NB4 (cell line): ENCODE data around the gene KCNA5.

Experiments
- DNase-seq: peaks from one replicate; pipeline ENCODE4 v3.0.0; 2010; ENCODE audit warnings: low read depth
- H3K4me3 ChIP-seq: one replicate; pipeline ENCODE4 v1.5.1; 2011; ENCODE audit warnings: mild to moderate bottlenecking, low read depth, low read length, moderate library complexity
- MYC ChIP-seq: IDR thresholded peaks from 2 replicates; pipeline ENCODE4 v1.6.1; 2011; ENCODE audit warnings: low read depth, low read length
- POLR2A ChIP-seq: IDR thresholded peaks from 2 replicates; pipeline ENCODE4 v1.6.1; 2011; ENCODE audit warnings: mild to moderate bottlenecking; ENCODE audit not compliant: insufficient read length; ENCODE audit errors: extremely low read depth
- TF ChIP-seq, protein P1 (sequence below): IDR thresholded peaks from 2 replicates; pipeline ENCODE4 v1.6.1; 2011; ENCODE audit warnings: low read depth, low read length
- TF ChIP-seq, protein P2 (sequence below): IDR thresholded peaks from one replicate; pipeline ENCODE4 v1.5.1; 2012; ENCODE audit warnings: low read depth, low read length

Gene KCNA5

DNA sequence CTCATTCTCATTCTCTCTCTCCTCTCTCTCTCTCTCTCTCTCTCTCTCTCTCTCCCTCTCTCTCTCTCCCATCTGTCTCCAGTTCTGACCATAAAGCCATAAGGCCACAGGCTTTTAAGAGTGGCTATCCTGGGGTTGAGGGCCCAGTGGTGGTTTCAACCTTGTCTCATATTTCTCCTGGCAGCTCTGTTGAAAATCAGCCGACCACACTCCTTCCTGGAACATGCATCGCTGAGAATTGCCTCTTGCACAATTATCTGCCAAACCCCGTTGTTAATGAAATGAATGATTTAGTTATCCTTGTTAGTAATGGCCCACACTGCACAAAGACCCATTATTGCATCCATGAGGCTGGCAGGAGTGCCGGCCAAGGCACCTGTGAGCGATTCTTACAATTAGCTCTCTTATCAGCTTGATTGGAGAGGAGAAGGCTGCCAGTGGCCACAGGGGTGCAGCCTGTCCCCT, 30.4 kb upstream of the KCNA5 start:
- no peak overlapping the region for H3K4me3 ChIP-seq
- TF ChIP-seq POLR2A (no peak), MYC (no peak)
- TF ChIP-seq, protein P1, sequence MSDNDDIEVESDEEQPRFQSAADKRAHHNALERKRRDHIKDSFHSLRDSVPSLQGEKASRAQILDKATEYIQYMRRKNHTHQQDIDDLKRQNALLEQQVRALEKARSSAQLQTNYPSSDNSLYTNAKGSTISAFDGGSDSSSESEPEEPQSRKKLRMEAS = no peak
- TF ChIP-seq, protein P2, sequence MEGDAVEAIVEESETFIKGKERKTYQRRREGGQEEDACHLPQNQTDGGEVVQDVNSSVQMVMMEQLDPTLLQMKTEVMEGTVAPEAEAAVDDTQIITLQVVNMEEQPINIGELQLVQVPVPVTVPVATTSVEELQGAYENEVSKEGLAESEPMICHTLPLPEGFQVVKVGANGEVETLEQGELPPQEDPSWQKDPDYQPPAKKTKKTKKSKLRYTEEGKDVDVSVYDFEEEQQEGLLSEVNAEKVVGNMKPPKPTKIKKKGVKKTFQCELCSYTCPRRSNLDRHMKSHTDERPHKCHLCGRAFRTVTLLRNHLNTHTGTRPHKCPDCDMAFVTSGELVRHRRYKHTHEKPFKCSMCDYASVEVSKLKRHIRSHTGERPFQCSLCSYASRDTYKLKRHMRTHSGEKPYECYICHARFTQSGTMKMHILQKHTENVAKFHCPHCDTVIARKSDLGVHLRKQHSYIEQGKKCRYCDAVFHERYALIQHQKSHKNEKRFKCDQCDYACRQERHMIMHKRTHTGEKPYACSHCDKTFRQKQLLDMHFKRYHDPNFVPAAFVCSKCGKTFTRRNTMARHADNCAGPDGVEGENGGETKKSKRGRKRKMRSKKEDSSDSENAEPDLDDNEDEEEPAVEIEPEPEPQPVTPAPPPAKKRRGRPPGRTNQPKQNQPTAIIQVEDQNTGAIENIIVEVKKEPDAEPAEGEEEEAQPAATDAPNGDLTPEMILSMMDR = no peak
- DNase-seq = no peak

DNA sequence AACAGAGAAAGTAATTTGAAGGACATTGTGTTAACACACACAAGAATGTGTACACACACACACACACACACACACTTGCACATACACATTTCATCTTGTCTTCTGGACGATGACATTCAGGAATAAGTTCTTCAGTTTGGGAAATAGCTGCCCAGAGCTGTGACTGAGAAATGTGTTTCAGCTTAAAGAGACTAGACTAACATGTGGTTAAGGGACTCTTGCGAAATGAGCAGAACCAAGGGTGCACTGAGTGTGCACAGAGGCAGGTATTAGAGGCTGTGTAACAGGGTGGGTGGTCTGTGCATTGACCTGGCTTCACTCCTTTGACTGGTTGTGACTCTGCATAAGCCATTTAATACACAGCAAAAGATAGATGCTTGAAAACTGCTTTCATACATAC, 29.4 kb upstream of the KCNA5 start:
- no peak overlapping the region for H3K4me3 ChIP-seq
- TF ChIP-seq MYC (no peak), POLR2A (no peak)
- TF ChIP-seq, protein P1 = no peak
- TF ChIP-seq, protein P2 = no peak
- peak; percentile 12 for DNase-seq

DNA sequence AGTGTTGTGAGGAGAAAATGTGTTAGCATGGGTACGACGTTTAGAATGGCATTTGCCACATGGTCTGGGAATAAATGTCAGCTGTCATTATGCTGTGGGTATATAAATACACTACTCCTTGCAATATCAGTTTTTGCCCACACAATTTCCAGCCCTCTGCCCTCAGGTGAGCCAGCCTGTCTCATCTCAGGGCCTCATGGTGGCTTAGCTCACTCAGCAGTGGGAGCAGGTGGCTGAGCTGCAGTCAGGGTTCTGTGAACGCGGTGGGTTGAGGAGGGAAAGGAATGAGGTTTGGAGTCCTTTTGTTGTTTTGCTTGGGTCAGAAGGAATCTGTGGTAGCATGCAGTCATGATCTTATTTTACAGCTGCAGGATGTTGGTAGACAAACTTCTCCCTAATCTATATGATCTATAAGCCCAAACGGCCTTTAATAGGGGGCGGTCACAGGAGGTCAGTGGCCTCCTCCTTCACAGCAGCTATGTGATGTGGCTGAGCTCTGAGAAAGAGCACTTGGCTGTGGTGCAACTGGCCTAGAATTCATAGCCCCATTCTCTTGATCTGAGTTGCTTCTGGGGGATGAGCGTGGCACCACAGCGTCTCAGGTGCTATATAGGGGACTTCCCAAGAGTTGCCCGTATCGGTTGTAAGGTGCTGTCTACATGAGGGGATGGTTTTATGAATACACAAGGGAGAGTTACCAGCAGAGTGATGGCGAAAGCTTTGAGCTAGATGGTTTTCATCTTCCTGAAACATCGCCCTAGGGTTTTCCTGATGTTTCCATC, 27.8 kb upstream of the KCNA5 start:
- TF ChIP-seq, protein P2 = no peak
- TF ChIP-seq POLR2A (no peak), MYC (no peak)
- TF ChIP-seq, protein P1 = no peak
- no peak for DNase-seq
- H3K4me3 ChIP-seq = no peak overlapping the region

DNA sequence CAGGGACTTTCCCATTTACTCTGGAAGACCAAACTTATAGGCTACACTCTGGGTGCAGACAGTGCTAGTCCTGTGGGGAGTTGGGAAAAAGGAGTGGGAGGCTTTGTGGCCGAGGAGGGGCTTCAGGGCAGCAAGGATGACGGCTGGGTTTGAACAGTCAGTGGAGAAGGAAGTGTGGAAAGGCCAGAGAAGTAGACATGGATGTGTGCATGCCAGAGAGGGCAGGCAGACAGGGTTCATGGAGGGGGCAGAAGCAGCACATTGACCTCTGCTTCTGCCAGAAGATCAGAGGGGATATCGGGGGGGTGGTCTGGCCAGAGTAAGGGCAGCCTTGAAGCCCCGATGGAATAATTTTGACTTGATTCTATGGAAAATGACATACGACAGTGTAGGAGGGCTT, 27.2 kb upstream of the KCNA5 start:
- no peak for DNase-seq
- no peak for TF ChIP-seq POLR2A
- TF ChIP-seq, protein P2 = no peak

DNA sequence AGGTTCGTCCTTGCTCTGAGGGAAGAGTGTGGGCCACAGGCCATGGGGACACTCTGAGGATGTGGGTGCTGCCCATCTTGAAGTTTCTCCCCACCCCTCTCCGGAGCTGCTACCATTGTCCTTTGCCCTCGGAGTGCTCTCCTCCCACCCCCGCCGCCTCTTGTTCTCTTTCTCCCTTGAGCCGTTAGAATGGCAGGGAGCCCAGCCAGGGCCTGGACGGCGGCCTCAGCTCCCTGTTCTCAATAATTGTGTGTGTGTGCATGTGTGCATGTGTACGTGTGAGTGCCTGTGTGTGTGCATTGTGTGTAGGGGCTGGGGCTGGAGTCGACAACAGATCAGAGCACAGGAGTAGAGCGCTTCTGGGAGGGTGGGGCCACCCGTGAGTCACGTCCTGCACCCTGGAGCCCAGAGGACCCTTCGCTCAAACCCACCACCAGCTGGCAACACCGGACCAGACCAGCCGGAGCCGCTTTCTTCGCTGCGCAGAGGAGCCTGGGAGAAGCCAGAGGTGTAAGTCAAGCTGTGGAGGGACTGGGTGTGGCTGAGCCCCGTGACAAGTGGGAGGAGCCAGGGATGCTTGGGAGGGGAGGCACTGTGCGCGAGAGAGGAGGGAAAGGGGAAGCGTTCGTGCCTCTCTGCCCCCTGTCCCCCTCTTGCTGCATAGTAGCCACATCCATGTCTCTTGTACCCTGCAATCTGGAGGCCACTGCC, 25.9 kb upstream of the KCNA5 start:
- TF ChIP-seq, protein P2 = no peak
- no peak for TF ChIP-seq MYC
- no peak for DNase-seq
- no peak overlapping the region for H3K4me3 ChIP-seq

More for the DNA sequence above, 27.2 kb upstream of the KCNA5 start:
- no peak overlapping the region for H3K4me3 ChIP-seq

DNA sequence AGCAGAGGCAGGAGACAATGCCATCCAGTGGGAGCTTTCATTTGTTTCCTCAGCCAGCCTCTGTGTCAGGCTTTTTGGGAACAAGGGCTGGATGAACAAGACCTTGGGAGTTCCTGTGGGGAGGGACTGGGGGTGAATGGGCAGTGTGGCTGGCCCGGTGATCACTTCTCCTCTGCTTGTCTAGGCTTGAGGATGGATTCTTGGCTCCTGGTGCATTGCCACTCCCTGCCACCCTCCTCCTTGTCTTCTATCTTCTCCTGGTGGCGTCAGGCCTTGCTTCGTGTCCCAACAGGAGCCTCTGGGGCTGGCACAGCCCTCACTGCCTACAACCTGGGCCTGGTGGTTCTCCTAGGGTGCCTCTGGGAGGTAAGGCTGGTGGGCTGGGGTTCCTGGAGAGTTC, 25.0 kb upstream of the KCNA5 start:
- TF ChIP-seq, protein P2 = no peak
- TF ChIP-seq, protein P1 = no peak
- no peak for TF ChIP-seq MYC
- TF ChIP-seq POLR2A = no peak
- H3K4me3 ChIP-seq = no peak overlapping the region
- DNase-seq = no peak
